Upper lobe of left lung (tissue), 6 donors: Measurements from ENCODE around the gene MLH1. TPM values are rescaled to one million over a fixed set of nuclear protein-coding genes. Genes with fewer than 3 reads are reported as not detected.
A peak's percentile ranks its signal among the peaks of the same experiment; 100 is the strongest.

Experiments
- ATAC-seq, 2 donors: fragments of 200-7000 bp; cut with Tn5 transposase; one replicate each; pipeline ENCODE4 v1.9.1; 2022; ENCODE audit warnings: mild to moderate bottlenecking in 2 of 2, moderate library complexity in 2 of 2; ENCODE audit not compliant: low FRiP score in 2 of 2
- DNase-seq, 2 donors: peaks; one replicate each; pipeline ENCODE4 v3.0.0-alpha.2; 2019 to 2020
- H3K27ac ChIP-seq, 4 donors: fragments of 200-600 bp; sonication (generic); one replicate each; pipeline ENCODE4 v1.5.1; 2016 to 2019
- H3K27me3 ChIP-seq, 4 donors: fragments of 200-600 bp; sonication (generic); one replicate each; pipeline ENCODE4 v1.5.1; 2017 to 2019
- H3K36me3 ChIP-seq, 4 donors: fragments of 200-600 bp; sonication (generic); one replicate each; pipeline ENCODE4 v1.5.1; 2016 to 2019
- H3K4me1 ChIP-seq, 4 donors: fragments of 200-600 bp; sonication (generic); one replicate each; pipeline ENCODE4 v1.5.1; 2018 to 2019
- H3K4me3 ChIP-seq, 4 donors: fragments of 200-600 bp; sonication (generic); one replicate each; pipeline ENCODE4 v1.5.1; 2017 to 2019; ENCODE audit warnings: mild to moderate bottlenecking in 2 of 4, moderate library complexity in 1 of 4
- H3K9me3 ChIP-seq, 4 donors: fragments of 200-600 bp; sonication (generic); one replicate each; pipeline ENCODE4 v1.5.1; 2018 to 2019
- EP300 ChIP-seq, 4 donors: sonication (generic); formaldehyde crosslinking; IDR thresholded peaks; one replicate each; pipeline ENCODE4 v1.5.1; 2017; ENCODE audit warnings: antibody characterized with exemption in 4 of 4, control low read depth in 2 of 4
- POLR2A ChIP-seq, 4 donors: fragments of 450-650 bp; IDR thresholded peaks; one replicate each; pipeline ENCODE4 v1.5.1; 2016 to 2017; ENCODE audit warnings: antibody characterized with exemption in 4 of 4, mild to moderate bottlenecking in 2 of 4
- POLR2AphosphoS5 ChIP-seq, 2 donors: sonication (generic); formaldehyde crosslinking; IDR thresholded peaks; one replicate each; pipeline ENCODE4 v1.5.1; 2017; ENCODE audit warnings: antibody characterized with exemption in 2 of 2
- WGBS, 2 donors: methylation state at CpG; one replicate each; pipeline ENCODE4 v1.1.5; 2017 to 2018; 5-methylcytosine and 5-hydroxymethylcytosine counted together
- total RNA-seq, 6 donors: library from RNA; depleted of rRNA in 4 of 6; stranded (reverse); fragments of >200 nt in 4 of 6; gene quantifications; one replicate each; pipeline versions ENCODE4 v1.1.0 to v1.2.1, GENCODE V29; 2016 to 2021
- TF ChIP-seq, protein P1 (sequence below), 6 experiments: fragments of 450-650 bp in 4 of 6; fragments of 200-600 bp in 2 of 6; sonication (generic) in 2 of 6; IDR thresholded peaks; one replicate each; pipeline ENCODE4 v1.5.1; 2016 to 2019; ENCODE audit warnings: antibody characterized with exemption in 6 of 6
- donor health status: DM: no; HTN: no; CAD: no; lungs with moderate emphysema.
- donor health status: DM: no; HTN: yes; CAD: no; lungs with severe emphysema.

MLH1 gene
- total RNA-seq, 6 donors from 2014 or later: 31.7 to 97.4 (median 37.2) TPM

DNA sequence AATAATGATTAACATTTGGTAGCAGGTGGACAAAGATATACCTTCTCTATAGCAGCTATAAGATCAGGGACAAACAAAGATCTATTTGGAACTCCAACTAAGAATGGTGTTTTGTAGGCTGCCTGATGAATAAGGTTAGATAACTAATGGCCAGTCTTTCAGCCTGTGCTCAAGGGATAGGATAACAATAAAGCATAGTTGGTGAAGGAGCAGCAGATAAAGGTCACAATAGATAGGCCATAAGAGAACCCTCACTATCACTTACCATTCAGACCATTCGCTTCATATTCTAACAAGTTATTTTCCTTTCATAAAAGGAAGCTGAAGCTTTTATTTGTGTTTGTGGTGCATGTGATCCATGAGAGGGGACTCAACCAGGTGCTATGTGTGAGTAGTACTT, 20.2 kb upstream of the MLH1 start:
- Histone ChIP-seq H3K9me3 (no peaks in the 10 kb centered on the region), H3K27me3 (no peaks in the 10 kb centered on the region), H3K4me3 (no peak overlapping the region), H3K27ac (no peak overlapping the region), H3K4me1 (peaks cover 9 to 13% (median 11%) of the 10 kb centered on the region in 4 donors), H3K36me3 (peaks cover 0 to 2% (median 0%) of the 10 kb centered on the region in 4 donors)
- 100% methylated on average over 1 of the region's 1 CpG for WGBS, 2 donors
- DNase-seq: no peak
- TF ChIP-seq EP300 (IDR thresholded peaks at IDR 0.05) (no peak), POLR2AphosphoS5 (IDR thresholded peaks at IDR 0.05) (no peak), POLR2A (IDR thresholded peaks at IDR 0.05) (no peak)
- TF ChIP-seq, protein P1, sequence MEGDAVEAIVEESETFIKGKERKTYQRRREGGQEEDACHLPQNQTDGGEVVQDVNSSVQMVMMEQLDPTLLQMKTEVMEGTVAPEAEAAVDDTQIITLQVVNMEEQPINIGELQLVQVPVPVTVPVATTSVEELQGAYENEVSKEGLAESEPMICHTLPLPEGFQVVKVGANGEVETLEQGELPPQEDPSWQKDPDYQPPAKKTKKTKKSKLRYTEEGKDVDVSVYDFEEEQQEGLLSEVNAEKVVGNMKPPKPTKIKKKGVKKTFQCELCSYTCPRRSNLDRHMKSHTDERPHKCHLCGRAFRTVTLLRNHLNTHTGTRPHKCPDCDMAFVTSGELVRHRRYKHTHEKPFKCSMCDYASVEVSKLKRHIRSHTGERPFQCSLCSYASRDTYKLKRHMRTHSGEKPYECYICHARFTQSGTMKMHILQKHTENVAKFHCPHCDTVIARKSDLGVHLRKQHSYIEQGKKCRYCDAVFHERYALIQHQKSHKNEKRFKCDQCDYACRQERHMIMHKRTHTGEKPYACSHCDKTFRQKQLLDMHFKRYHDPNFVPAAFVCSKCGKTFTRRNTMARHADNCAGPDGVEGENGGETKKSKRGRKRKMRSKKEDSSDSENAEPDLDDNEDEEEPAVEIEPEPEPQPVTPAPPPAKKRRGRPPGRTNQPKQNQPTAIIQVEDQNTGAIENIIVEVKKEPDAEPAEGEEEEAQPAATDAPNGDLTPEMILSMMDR (IDR thresholded peaks at IDR 0.05): no peak
- no peak for ATAC-seq

DNA sequence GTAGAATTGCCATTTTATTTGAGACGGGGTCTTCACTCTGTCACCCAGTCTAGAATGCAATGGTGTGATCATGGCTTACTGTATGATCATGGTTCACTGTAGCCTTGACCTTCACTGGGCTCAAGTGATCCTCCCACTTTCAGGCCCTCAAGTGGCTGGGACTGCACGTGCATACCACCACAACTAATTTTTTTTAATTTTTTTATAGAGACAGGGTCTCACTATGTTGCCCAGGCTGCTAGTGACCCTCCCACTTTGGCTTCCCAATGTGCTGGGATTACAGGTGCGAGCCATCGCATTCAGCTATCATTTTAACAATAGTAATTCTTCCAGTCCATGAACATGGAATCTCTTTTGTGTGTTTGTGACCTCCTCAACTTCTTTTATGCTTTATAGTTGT, 12.3 kb upstream of the MLH1 start:
- Histone ChIP-seq H3K27me3 (no peaks in the 10 kb centered on the region), H3K9me3 (no peaks in the 10 kb centered on the region), H3K4me3 (no peak overlapping the region), H3K27ac (no peak overlapping the region), H3K36me3 (peaks cover 12 to 42% (median 33%) of the 10 kb centered on the region in 4 donors), H3K4me1 (no peaks in the 10 kb centered on the region)
- 96 to 97% methylated on average over 4 of the region's 4 CpGs for WGBS, 2 donors
- TF ChIP-seq, protein P1 (IDR thresholded peaks at IDR 0.05): no peak
- no peak for TF ChIP-seq EP300 (IDR thresholded peaks at IDR 0.05)
- TF ChIP-seq POLR2AphosphoS5 (IDR thresholded peaks at IDR 0.05): no peak
- no peak for TF ChIP-seq POLR2A (IDR thresholded peaks at IDR 0.05)
- ATAC-seq (no peak), DNase-seq (no peak)

DNA sequence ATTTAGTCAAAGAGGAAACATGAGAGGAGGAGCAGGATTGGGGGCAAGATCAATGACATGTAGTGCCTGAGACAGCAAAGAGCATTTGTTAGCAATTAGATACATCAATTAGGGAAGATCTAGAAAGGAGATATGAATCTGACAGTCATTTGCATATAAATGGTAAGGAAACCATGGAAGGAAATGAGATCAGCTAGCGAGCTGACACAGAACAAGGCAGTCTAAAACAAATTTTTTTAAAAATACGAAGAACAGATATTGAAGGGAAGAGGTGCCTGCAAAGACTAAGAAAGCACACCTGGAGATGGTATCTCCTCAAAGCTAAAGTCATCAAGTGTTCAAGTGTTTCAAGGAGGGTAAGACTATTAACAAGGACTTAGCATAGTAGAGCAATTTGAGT, 5.0 kb upstream of the MLH1 start:
- peaks cover 36 to 45% (median 41%) of the 10 kb centered on the region in 4 donors for H3K4me1 ChIP-seq
- H3K27ac ChIP-seq: peak overlapping the region in 1 of 4 donors; percentile 55
- no peak for DNase-seq
- ATAC-seq: no peak
- no peaks in the 10 kb centered on the region for H3K27me3 ChIP-seq
- H3K9me3 ChIP-seq: no peaks in the 10 kb centered on the region
- peaks cover 17 to 37% (median 33%) of the 10 kb centered on the region in 4 donors for H3K36me3 ChIP-seq
- 35 to 43% methylated on average over 2 of the region's 2 CpGs for WGBS, 2 donors
- H3K4me3 ChIP-seq: peak overlapping the region in 1 of 4 donors; percentile 7
- TF ChIP-seq EP300 (IDR thresholded peaks at IDR 0.05): no peak
- TF ChIP-seq, protein P1 (IDR thresholded peaks at IDR 0.05): no peak
- no peak for TF ChIP-seq POLR2AphosphoS5 (IDR thresholded peaks at IDR 0.05)
- TF ChIP-seq POLR2A (IDR thresholded peaks at IDR 0.05): no peak

DNA sequence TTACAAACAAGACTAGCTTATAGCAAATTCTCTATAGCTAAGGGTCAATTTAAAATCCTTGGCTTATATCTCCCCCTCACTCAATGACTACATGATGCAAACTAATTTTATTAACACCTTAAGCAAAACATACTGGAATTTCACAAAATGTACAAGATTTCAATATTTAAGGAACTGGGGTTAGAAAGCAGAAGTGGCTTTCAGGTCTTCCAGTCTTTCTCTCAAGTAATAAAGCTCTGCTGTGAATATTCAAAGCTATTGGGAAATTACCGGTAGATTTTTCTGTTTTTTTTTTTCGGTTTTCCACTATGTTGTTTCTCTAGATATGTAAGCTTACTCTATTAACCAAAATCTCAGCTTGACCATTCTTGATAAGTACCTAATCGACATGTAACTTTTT, 4.3 kb upstream of the MLH1 start:
- Histone ChIP-seq H3K4me3 (peak overlapping the region in 2 of 4 donors; percentile 13 to 61), H3K9me3 (no peaks in the 10 kb centered on the region), H3K4me1 (peaks cover 37 to 48% (median 42%) of the 10 kb centered on the region in 4 donors), H3K27ac (peak overlapping the region in 2 of 4 donors; percentile 55 to 67), H3K27me3 (no peaks in the 10 kb centered on the region), H3K36me3 (peaks cover 17 to 31% (median 27%) of the 10 kb centered on the region in 4 donors)
- no peak for DNase-seq
- TF ChIP-seq POLR2A (IDR thresholded peaks at IDR 0.05) (no peak), POLR2AphosphoS5 (IDR thresholded peaks at IDR 0.05) (no peak), EP300 (IDR thresholded peaks at IDR 0.05) (no peak)
- TF ChIP-seq, protein P1 (IDR thresholded peaks at IDR 0.05): no peak
- no peak for ATAC-seq
- 38 to 63% methylated on average over 3 of the region's 3 CpGs for WGBS, 2 donors

DNA sequence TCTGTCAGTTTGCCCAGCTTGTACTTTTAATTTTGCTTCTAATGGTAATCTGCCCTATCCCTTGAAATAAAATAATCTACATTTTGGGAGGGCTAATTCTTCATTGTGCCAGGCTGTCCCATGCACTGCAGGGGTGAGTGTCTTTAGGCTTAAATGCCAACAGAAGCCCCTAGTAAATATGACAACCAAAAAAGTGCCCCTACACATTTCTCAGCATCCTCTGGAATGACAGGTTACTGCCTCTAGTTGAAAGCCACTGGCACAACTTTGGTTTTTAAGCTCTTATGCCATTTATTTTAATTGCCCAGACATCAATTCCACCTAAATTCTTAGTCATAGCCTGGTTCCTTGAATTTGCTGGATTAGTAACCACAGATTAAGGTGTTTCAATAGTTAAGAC, 3.8 kb upstream of the MLH1 start:
- peaks cover 41 to 53% (median 46%) of the 10 kb centered on the region in 4 donors for H3K4me1 ChIP-seq
- no peak for TF ChIP-seq POLR2AphosphoS5 (IDR thresholded peaks at IDR 0.05)
- no peak for TF ChIP-seq EP300 (IDR thresholded peaks at IDR 0.05)
- TF ChIP-seq, protein P1 (IDR thresholded peaks at IDR 0.05): no peak
- H3K27ac ChIP-seq: peak overlapping the region in 2 of 4 donors; percentile 55 to 67
- H3K4me3 ChIP-seq: peak overlapping the region in 2 of 4 donors; percentile 13 to 61
- no peaks in the 10 kb centered on the region for H3K9me3 ChIP-seq
- ATAC-seq: no peak
- no peak for DNase-seq
- H3K27me3 ChIP-seq: no peaks in the 10 kb centered on the region
- peaks cover 17 to 25% (median 22%) of the 10 kb centered on the region in 4 donors for H3K36me3 ChIP-seq
